ENCODE measurements around the gene TMEM187. TPM values are rescaled to one million over a fixed set of nuclear protein-coding genes. Genes with fewer than 3 reads are reported as not detected.

Gene TMEM187
- total RNA-seq, 1 experiment from 2014 or later = 9.4 TPM

- BruUV-seq (replicated peaks) = TSS peak; percentile 5
- Mint-ChIP-seq H3K27me3 (ENCODE audit: unreplicated experiment) (no peaks in the 10 kb centered on the region), H3K9me3 (ENCODE audit: low read depth, unreplicated experiment) (no peaks in the 10 kb centered on the region), H3K4me1 (ENCODE audit: low read depth, unreplicated experiment) (peaks cover 23% of the 10 kb centered on the region), H3K4me3 (ENCODE audit: low read depth, unreplicated experiment) (peak overlapping the region; percentile 42), H3K36me3 (ENCODE audit: insufficient read depth, unreplicated experiment) (peaks cover 53% of the 10 kb centered on the region), H3K27ac (ENCODE audit: unreplicated experiment) (peak overlapping the region; percentile 52)
- CTCF ChIA-PET = no interaction called here
- DNase-seq = no peak
- TF ChIP-seq CTCF (IDR thresholded peaks at IDR 0.05; ENCODE audit: unreplicated experiment) = no peak
- intact Hi-C loops (cut with micrococcal nuclease; ENCODE audit: unreplicated experiment) = no loop called here
These were observed 4.9 kb upstream of the TMEM187 start for GRCh38 chrX:153967536-153968224.

- CTCF ChIA-PET = no interaction called here
- Mint-ChIP-seq H3K36me3 (ENCODE audit: insufficient read depth, unreplicated experiment) (peaks cover 56% of the 10 kb centered on the region), H3K27me3 (ENCODE audit: unreplicated experiment) (no peaks in the 10 kb centered on the region), H3K9me3 (ENCODE audit: low read depth, unreplicated experiment) (no peaks in the 10 kb centered on the region), H3K4me1 (ENCODE audit: low read depth, unreplicated experiment) (peaks cover 23% of the 10 kb centered on the region), H3K27ac (ENCODE audit: unreplicated experiment) (no peak overlapping the region), H3K4me3 (ENCODE audit: low read depth, unreplicated experiment) (peak overlapping the region; percentile 42)
- intact Hi-C loops (cut with micrococcal nuclease; ENCODE audit: unreplicated experiment) = no loop called here
- no peak for DNase-seq
- TF ChIP-seq CTCF (IDR thresholded peaks at IDR 0.05; ENCODE audit: unreplicated experiment) = no peak
- BruUV-seq (replicated peaks) = no TSS peak
These were observed 4.3 kb upstream of the TMEM187 start for GRCh38 chrX:153968255-153968654.

- CTCF ChIA-PET = no interaction called here
- no peak for DNase-seq
- intact Hi-C loops (cut with micrococcal nuclease; ENCODE audit: unreplicated experiment) = no loop called here
- no peak for TF ChIP-seq CTCF (IDR thresholded peaks at IDR 0.05; ENCODE audit: unreplicated experiment)
- H3K27ac Mint-ChIP-seq (ENCODE audit: unreplicated experiment) = no peak overlapping the region
- no peaks in the 10 kb centered on the region for H3K27me3 Mint-ChIP-seq (ENCODE audit: unreplicated experiment)
- no TSS peak for BruUV-seq (replicated peaks)
- H3K4me1 Mint-ChIP-seq (ENCODE audit: low read depth, unreplicated experiment) = peaks cover 23% of the 10 kb centered on the region
- peaks cover 59% of the 10 kb centered on the region for H3K36me3 Mint-ChIP-seq (ENCODE audit: insufficient read depth, unreplicated experiment)
- H3K4me3 Mint-ChIP-seq (ENCODE audit: low read depth, unreplicated experiment) = peak overlapping the region; percentile 89
- H3K9me3 Mint-ChIP-seq (ENCODE audit: low read depth, unreplicated experiment) = no peaks in the 10 kb centered on the region
These were observed 3.8 kb upstream of the TMEM187 start for GRCh38 chrX:153968754-153969124.

- Mint-ChIP-seq H3K4me3 (ENCODE audit: low read depth, unreplicated experiment) (peak overlapping the region; percentile 89), H3K27ac (ENCODE audit: unreplicated experiment) (peak overlapping the region; percentile 77), H3K4me1 (ENCODE audit: low read depth, unreplicated experiment) (peaks cover 29% of the 10 kb centered on the region), H3K9me3 (ENCODE audit: low read depth, unreplicated experiment) (no peaks in the 10 kb centered on the region), H3K36me3 (ENCODE audit: insufficient read depth, unreplicated experiment) (peaks cover 64% of the 10 kb centered on the region), H3K27me3 (ENCODE audit: unreplicated experiment) (no peaks in the 10 kb centered on the region)
- intact Hi-C loops (cut with micrococcal nuclease; ENCODE audit: unreplicated experiment) = no loop called here
- no TSS peak for BruUV-seq (replicated peaks)
- TF ChIP-seq CTCF (IDR thresholded peaks at IDR 0.05; ENCODE audit: unreplicated experiment) = no peak
- no peak for DNase-seq
- CTCF ChIA-PET = interaction anchor here (0.5 to 1.0 kb wide), 2 partner anchors 12 to 43 kb away, joined by 3 to 6 read pairs; no protein-coding TSS in a partner anchor
These were observed 3.2 kb upstream of the TMEM187 start for GRCh38 chrX:153969125-153969903.
